DOHH2 (cell line): ENCODE results near the gene LRTM1.

Source experiments
- H3F3A ChIP-seq: fragments of 200-600 bp; sonication (generic), shearing (Covaris generic); 2 replicates; pipeline ENCODE4 v1.6.0; 2016; ENCODE audit warnings: antibody characterized with exemption, mild to moderate bottlenecking; ENCODE audit not compliant: control insufficient read depth, insufficient read depth
- H3K27ac ChIP-seq: fragments of 200-600 bp; sonication (generic); 2 replicates; pipeline ENCODE4 v1.5.1; 2014; ENCODE audit warnings: low read depth, mild to moderate bottlenecking, low read length, moderate library complexity
- H3K27me3 ChIP-seq: fragments of 200-600 bp; sonication (generic); 2 replicates; pipeline ENCODE4 v1.6.1; 2014; ENCODE audit warnings: mild to moderate bottlenecking, low read length, mixed read lengths; ENCODE audit not compliant: control insufficient read depth
- H3K36me3 ChIP-seq: fragments of 200-600 bp; sonication (generic); 2 replicates; pipeline ENCODE4 v1.6.1; 2014; ENCODE audit warnings: mild to moderate bottlenecking, low read length, moderate library complexity, mixed read lengths; ENCODE audit not compliant: control insufficient read depth
- H3K4me1 ChIP-seq: fragments of 200-600 bp; sonication (generic); 2 replicates; pipeline ENCODE4 v1.6.1; 2014; ENCODE audit warnings: mild to moderate bottlenecking, low read length, mixed read lengths; ENCODE audit not compliant: control insufficient read depth
- H3K4me2 ChIP-seq: fragments of 200-600 bp; sonication (generic); 2 replicates; pipeline ENCODE4 v1.6.0; 2014; ENCODE audit warnings: mild to moderate bottlenecking, low read length, moderate library complexity
- H3K4me3 ChIP-seq: fragments of 200-600 bp; sonication (generic); 2 replicates; pipeline ENCODE4 v1.5.1; 2014; ENCODE audit warnings: mild to moderate bottlenecking, low read length, mixed read lengths
- H3K79me2 ChIP-seq: fragments of 200-600 bp; sonication (generic); 2 replicates; pipeline ENCODE4 v1.6.1; 2014; ENCODE audit warnings: mild to moderate bottlenecking, low read length, mixed read lengths; ENCODE audit not compliant: control insufficient read depth
- H3K9me2 ChIP-seq: fragments of 200-600 bp; sonication (generic); replicated peaks from 2 replicates; pipeline ENCODE4 v1.6.1; 2014; ENCODE audit warnings: mild to moderate bottlenecking, low read length, mixed read lengths; ENCODE audit not compliant: control insufficient read depth
- H3K9me3 ChIP-seq: fragments of 200-600 bp; sonication (generic); 2 replicates; pipeline ENCODE4 v1.6.1; 2014; ENCODE audit warnings: antibody characterized with exemption, low read length, mixed read lengths; ENCODE audit not compliant: control insufficient read depth, insufficient read depth
- H4K20me1 ChIP-seq: fragments of 200-600 bp; sonication (generic); 2 replicates; pipeline ENCODE4 v1.6.0; 2014; ENCODE audit warnings: low read depth, mild to moderate bottlenecking, antibody characterized with exemption, low read length, moderate library complexity; ENCODE audit not compliant: control insufficient read depth, insufficient read depth
- CTCF ChIP-seq: fragments of 200-600 bp; sonication (generic); IDR thresholded peaks from one replicate; pipeline ENCODE4 v1.5.1; 2014; ENCODE audit warnings: antibody characterized with exemption, mild to moderate bottlenecking, low read depth, low read length; ENCODE audit not compliant: poor library complexity, severe bottlenecking
- EZH2phosphoT487 ChIP-seq: fragments of 200-600 bp; sonication (generic); IDR thresholded peaks from 2 replicates; pipeline ENCODE4 v1.6.1; 2017; ENCODE audit warnings: borderline replicate concordance, mild to moderate bottlenecking, antibody characterized with exemption, low read length, moderate library complexity, mixed read lengths

The LRTM1 gene

GRCh38 chr3:54936561-54936960 lies 8.7 kb upstream of the LRTM1 start:
- H3K9me3 ChIP-seq: no peaks in the 10 kb centered on the region
- H3K27me3 ChIP-seq: no peaks in the 10 kb centered on the region
- H3K27ac ChIP-seq: no peak overlapping the region
- no peaks in the 10 kb centered on the region for H3K79me2 ChIP-seq
- no peaks in the 10 kb centered on the region for H3F3A ChIP-seq
- H4K20me1 ChIP-seq: no peaks in the 10 kb centered on the region
- H3K4me2 ChIP-seq: no peak overlapping the region
- H3K36me3 ChIP-seq: no peaks in the 10 kb centered on the region
- H3K9me2 ChIP-seq: no peaks in the 10 kb centered on the region
- TF ChIP-seq CTCF: no peak
- no peak for TF ChIP-seq EZH2phosphoT487
- H3K4me3 ChIP-seq: no peak overlapping the region
- no peaks in the 10 kb centered on the region for H3K4me1 ChIP-seq

GRCh38 chr3:54935869-54936268 lies 8.0 kb upstream of the LRTM1 start:
- Histone ChIP-seq H3K27ac (no peak overlapping the region), H3K9me2 (no peaks in the 10 kb centered on the region), H3F3A (no peaks in the 10 kb centered on the region), H3K36me3 (no peaks in the 10 kb centered on the region), H3K4me3 (no peak overlapping the region), H3K79me2 (no peaks in the 10 kb centered on the region), H3K27me3 (no peaks in the 10 kb centered on the region), H3K4me1 (no peaks in the 10 kb centered on the region), H3K4me2 (no peak overlapping the region), H3K9me3 (no peaks in the 10 kb centered on the region), H4K20me1 (no peaks in the 10 kb centered on the region)
- TF ChIP-seq CTCF: no peak
- no peak for TF ChIP-seq EZH2phosphoT487

- Histone ChIP-seq H3K9me2 (no peaks in the 10 kb centered on the region), H3K27me3 (no peaks in the 10 kb centered on the region), H3K27ac (no peak overlapping the region), H4K20me1 (no peaks in the 10 kb centered on the region), H3K4me1 (no peaks in the 10 kb centered on the region), H3F3A (no peaks in the 10 kb centered on the region), H3K79me2 (no peaks in the 10 kb centered on the region), H3K4me2 (no peak overlapping the region), H3K36me3 (no peaks in the 10 kb centered on the region), H3K9me3 (no peaks in the 10 kb centered on the region), H3K4me3 (no peak overlapping the region)
- no peak for TF ChIP-seq CTCF
- no peak for TF ChIP-seq EZH2phosphoT487
Observed at GRCh38 chr3:54932606-54933005, 4.7 kb upstream of the LRTM1 start.

GRCh38 chr3:54931182-54931581 lies 3.3 kb upstream of the LRTM1 start:
- Histone ChIP-seq H3K9me2 (no peaks in the 10 kb centered on the region), H4K20me1 (no peaks in the 10 kb centered on the region), H3K4me1 (no peaks in the 10 kb centered on the region), H3K4me2 (no peak overlapping the region), H3K79me2 (no peaks in the 10 kb centered on the region), H3F3A (no peaks in the 10 kb centered on the region), H3K36me3 (no peaks in the 10 kb centered on the region), H3K4me3 (no peak overlapping the region), H3K27ac (no peak overlapping the region), H3K27me3 (no peaks in the 10 kb centered on the region), H3K9me3 (no peaks in the 10 kb centered on the region)
- TF ChIP-seq CTCF (no peak), EZH2phosphoT487 (no peak)
